Measurements from ENCODE around the gene TMA7B.

The TMA7B gene

GRCh38 chr22:39967103-39967829, 7.1 kb downstream of the TMA7B start:
- H3K27me3 ChIP-seq (ENCODE audit: control insufficient read depth, insufficient read depth, low read length): no peaks in the 10 kb centered on the region
- H3K9me3 ChIP-seq (ENCODE audit: control insufficient read depth, low read length): no peaks in the 10 kb centered on the region
- H3K27ac ChIP-seq: no peak overlapping the region
- no peak overlapping the region for H2AFZ ChIP-seq
- TF ChIP-seq CTCF (IDR thresholded peaks at IDR 0.05): no peak
- no peak overlapping the region for H3K4me2 ChIP-seq (ENCODE audit: low read length)
- no peaks in the 10 kb centered on the region for H3K4me1 ChIP-seq
- no peak overlapping the region for H3K9ac ChIP-seq
- no peaks in the 10 kb centered on the region for H3K79me2 ChIP-seq
- H3K36me3 ChIP-seq (ENCODE audit: control insufficient read depth, insufficient read depth, low read length): no peaks in the 10 kb centered on the region
- H3K4me3 ChIP-seq (ENCODE audit: low read depth, low read length): no peak overlapping the region

GRCh38 chr22:39967996-39968972, 8.1 kb downstream of the TMA7B start:
- Histone ChIP-seq H3K4me1 (no peaks in the 10 kb centered on the region), H3K27me3 (ENCODE audit: control insufficient read depth, insufficient read depth, low read length) (no peaks in the 10 kb centered on the region), H3K9ac (no peak overlapping the region), H3K4me2 (ENCODE audit: low read length) (no peak overlapping the region), H2AFZ (no peak overlapping the region), H3K9me3 (ENCODE audit: control insufficient read depth, low read length) (no peaks in the 10 kb centered on the region), H3K79me2 (no peaks in the 10 kb centered on the region), H3K4me3 (ENCODE audit: low read depth, low read length) (no peak overlapping the region), H3K27ac (no peak overlapping the region), H3K36me3 (ENCODE audit: control insufficient read depth, insufficient read depth, low read length) (no peaks in the 10 kb centered on the region)
- no peak for TF ChIP-seq CTCF (IDR thresholded peaks at IDR 0.05)

GRCh38 chr22:39970742-39971141, 10.5 kb downstream of the TMA7B start:
- no peaks in the 10 kb centered on the region for H3K27me3 ChIP-seq (ENCODE audit: control insufficient read depth, insufficient read depth, low read length)
- H3K4me2 ChIP-seq (ENCODE audit: low read length): no peak overlapping the region
- H3K4me1 ChIP-seq: no peaks in the 10 kb centered on the region
- no peaks in the 10 kb centered on the region for H3K79me2 ChIP-seq
- no peak overlapping the region for H2AFZ ChIP-seq
- TF ChIP-seq CTCF (IDR thresholded peaks at IDR 0.05): no peak
- no peaks in the 10 kb centered on the region for H3K36me3 ChIP-seq (ENCODE audit: control insufficient read depth, insufficient read depth, low read length)
- no peaks in the 10 kb centered on the region for H3K9me3 ChIP-seq (ENCODE audit: control insufficient read depth, low read length)
- no peak overlapping the region for H3K27ac ChIP-seq
- H3K9ac ChIP-seq: no peak overlapping the region
- H3K4me3 ChIP-seq (ENCODE audit: low read depth, low read length): no peak overlapping the region

- no peak overlapping the region for H3K4me3 ChIP-seq (ENCODE audit: low read depth, low read length)
- TF ChIP-seq CTCF (IDR thresholded peaks at IDR 0.05): no peak
- H3K27ac ChIP-seq: no peak overlapping the region
- H3K9me3 ChIP-seq (ENCODE audit: control insufficient read depth, low read length): no peaks in the 10 kb centered on the region
- no peaks in the 10 kb centered on the region for H3K36me3 ChIP-seq (ENCODE audit: control insufficient read depth, insufficient read depth, low read length)
- H2AFZ ChIP-seq: no peak overlapping the region
- H3K4me2 ChIP-seq (ENCODE audit: low read length): no peak overlapping the region
- H3K9ac ChIP-seq: no peak overlapping the region
- H3K4me1 ChIP-seq: no peaks in the 10 kb centered on the region
- H3K27me3 ChIP-seq (ENCODE audit: control insufficient read depth, insufficient read depth, low read length): no peaks in the 10 kb centered on the region
- H3K79me2 ChIP-seq: no peaks in the 10 kb centered on the region
Observed at GRCh38 chr22:39972641-39973040, 12.4 kb downstream of the TMA7B start.

Data from parathyroid adenoma (tissue), 2 donors.